ENCODE results near the gene EFCAB8.

Gene EFCAB8

GRCh38 chr20:33005132-33005566 lies 146.4 kb downstream of the EFCAB8 start:
- no peak for DNase-seq (ENCODE audit: low read depth in 1 of 2, low spot score in 1 of 2)

GRCh38 chr20:33005908-33006775 lies 147.4 kb downstream of the EFCAB8 start:
- no peak for DNase-seq (ENCODE audit: low read depth in 1 of 2, low spot score in 1 of 2)

GRCh38 chr20:33006776-33007375 lies 148.2 kb downstream of the EFCAB8 start:
- no peak for DNase-seq (ENCODE audit: low read depth in 1 of 2, low spot score in 1 of 2)

- no peak for DNase-seq (ENCODE audit: low read depth in 1 of 2, low spot score in 1 of 2)
Measured at GRCh38 chr20:33007376-33008335, 148.9 kb downstream of the EFCAB8 start, which contains the start of gene BPIFB2. Gene BPIFB2, plus strand, starts transcription at chr20:33007704. Its CDS starts 871 bp downstream, at chr20:33008575.

GRCh38 chr20:33008336-33009213 lies 149.9 kb downstream of the EFCAB8 start:
- DNase-seq (ENCODE audit: low read depth in 1 of 2, low spot score in 1 of 2), result no peak

- no peak for DNase-seq (ENCODE audit: low read depth in 1 of 2, low spot score in 1 of 2)
Measured at GRCh38 chr20:33009214-33010132, 150.8 kb downstream of the EFCAB8 start.

GRCh38 chr20:33010133-33010504 lies 151.4 kb downstream of the EFCAB8 start:
- no peak for DNase-seq (ENCODE audit: low read depth in 1 of 2, low spot score in 1 of 2)

- no peak for DNase-seq (ENCODE audit: low read depth in 1 of 2, low spot score in 1 of 2)
Measured at GRCh38 chr20:33010674-33011449, 152.1 kb downstream of the EFCAB8 start.

Data from activated T-helper 1 cell treated with anti-CD3 and anti-CD28 coated beads, Interleukin-2, amount 50 U/mL, for 16 hours (primary cell).